IMR-90 (cell line): ENCODE data around the gene RTEL1. TPM values are rescaled to one million over a fixed set of nuclear protein-coding genes. Genes with fewer than 3 reads are reported as not detected.

Experiments
- ATAC-seq: fragments of 200-7000 bp; cut with Tn5 transposase; 2 replicates; pipeline ENCODE4 v1.9.1; 2020; ENCODE audit warnings: low read depth, mild to moderate bottlenecking, moderate library complexity
- BruUV-seq: library from RNA; stranded (reverse); fragments of 400-500 nt; replicated peaks from 2 replicates; lab custom pipeline; 2021; lab: Mats Ljungman, UMichigan
- CTCF ChIA-PET: fragments of 300-600 bp; formaldehyde crosslinking; extraction: SDS; loops from one replicate; lab custom pipeline; 2021; ENCODE audit warnings: antibody characterized with exemption; lab: Yijun Ruan, JAX
- POLR2A ChIA-PET: fragments of 300-600 bp; sonication (Branson Sonifier 250); formaldehyde crosslinking; loops from one replicate; lab custom pipeline; 2022; ENCODE audit warnings: antibody characterized with exemption; ENCODE audit not compliant: unreplicated experiment; lab: Charles Lee
- DNase-seq: peaks from one replicate; pipeline ENCODE4 v3.0.0; 2013
- H2AFZ ChIP-seq: replicated peaks from 2 replicates; pipeline ENCODE3; 2013; ENCODE audit warnings: low read length, mild to moderate bottlenecking; ENCODE audit not compliant: poor library complexity
- H2AK5ac ChIP-seq: 2 replicates; pipeline ENCODE4 v1.6.1; 2013; ENCODE audit warnings: low read depth, low read length, inconsistent platforms
- H2AK9ac ChIP-seq: replicated peaks from 2 replicates; pipeline ENCODE3; 2013; ENCODE audit warnings: mild to moderate bottlenecking, low read depth, low read length, moderate library complexity; ENCODE audit not compliant: poor library complexity
- H2BK120ac ChIP-seq: 2 replicates; pipeline ENCODE4 v1.6.1; 2013; ENCODE audit warnings: low read depth, low read length, inconsistent platforms
- H2BK15ac ChIP-seq: 3 replicates; pipeline ENCODE4 v1.6.1; 2013; ENCODE audit warnings: low read depth, low read length, inconsistent platforms
- H2BK20ac ChIP-seq: 2 replicates; pipeline ENCODE4 v1.6.1; 2013; ENCODE audit warnings: low read depth, mild to moderate bottlenecking, inconsistent platforms, low read length, moderate library complexity
- H2BK5ac ChIP-seq: 2 replicates; pipeline ENCODE4 v1.6.1; 2013; ENCODE audit warnings: mild to moderate bottlenecking, low read depth, low read length, inconsistent platforms; ENCODE audit not compliant: poor library complexity, severe bottlenecking
- H3K14ac ChIP-seq: replicated peaks from 2 replicates; pipeline ENCODE4 v1.6.1; 2013; ENCODE audit warnings: low read depth, low read length, inconsistent platforms
- H3K18ac ChIP-seq: 2 replicates; pipeline ENCODE4 v1.6.1; 2013; ENCODE audit warnings: low read depth, low read length, control low read depth
- H3K23ac ChIP-seq: 2 replicates; pipeline ENCODE4 v1.6.1; 2013; ENCODE audit warnings: low read depth, low read length, inconsistent platforms
- H3K27ac ChIP-seq: 2 replicates; pipeline ENCODE4 v1.5.1; 2013; ENCODE audit warnings: mild to moderate bottlenecking, control low read depth, low read length; ENCODE audit not compliant: insufficient read depth
- H3K27me3 ChIP-seq: 2 replicates; pipeline ENCODE4 v1.6.1; 2013; ENCODE audit warnings: low read length; ENCODE audit not compliant: control insufficient read depth, insufficient read depth
- H3K36me3 ChIP-seq: 2 replicates; pipeline ENCODE4 v1.6.1; 2013; ENCODE audit warnings: low read length, mixed read lengths; ENCODE audit not compliant: control insufficient read depth, insufficient read depth
- H3K4ac ChIP-seq: 2 replicates; pipeline ENCODE4 v1.6.1; 2013; ENCODE audit warnings: low read depth, low read length, inconsistent platforms
- H3K4me1 ChIP-seq: 2 replicates; pipeline ENCODE4 v1.6.1; 2013; ENCODE audit warnings: low read length, mixed read lengths; ENCODE audit not compliant: control insufficient read depth, insufficient read depth
- H3K4me2 ChIP-seq: 2 replicates; pipeline ENCODE4 v1.6.1; 2013; ENCODE audit warnings: low read depth, mild to moderate bottlenecking, control low read depth, low read length, moderate library complexity
- H3K4me3 ChIP-seq: 2 replicates; pipeline ENCODE4 v1.5.1; 2013; ENCODE audit warnings: low read depth, mild to moderate bottlenecking, control low read depth, low read length, moderate library complexity; ENCODE audit not compliant: insufficient read depth
- H3K56ac ChIP-seq: 2 replicates; pipeline ENCODE4 v1.6.1; 2013; ENCODE audit warnings: low read length, inconsistent platforms; ENCODE audit not compliant: insufficient read depth; ENCODE audit errors: extremely low read depth
- H3K79me1 ChIP-seq, 2 experiments: 2 replicates each; pipeline ENCODE4 v1.6.1; 2013; ENCODE audit warnings: low read length in 2 of 2, inconsistent platforms in 1 of 2, low read depth in 1 of 2
- H3K9ac ChIP-seq: 2 replicates; pipeline ENCODE4 v1.6.1; 2013; ENCODE audit warnings: low read depth, low read length, control low read depth
- H3K9me1 ChIP-seq: 2 replicates; pipeline ENCODE4 v1.6.1; 2013; ENCODE audit warnings: low read length, inconsistent platforms; ENCODE audit not compliant: insufficient read depth
- H3K9me3 ChIP-seq: 2 replicates; pipeline ENCODE4 v1.6.1; 2013; ENCODE audit warnings: low read length; ENCODE audit not compliant: control insufficient read depth, insufficient read depth
- H4K20me1 ChIP-seq: 2 replicates; pipeline ENCODE4 v1.6.1; 2013; ENCODE audit warnings: low read length, inconsistent platforms; ENCODE audit not compliant: insufficient read depth
- H4K5ac ChIP-seq: 2 replicates; pipeline ENCODE4 v1.6.1; 2013; ENCODE audit warnings: mild to moderate bottlenecking, low read depth, low read length, control low read depth
- H4K8ac ChIP-seq, 2 experiments: 2 replicates each; pipeline ENCODE4 v1.6.1; 2013; ENCODE audit warnings: low read depth in 2 of 2, low read length in 2 of 2, control low read depth in 1 of 2, inconsistent platforms in 1 of 2
- H4K91ac ChIP-seq: 2 replicates; pipeline ENCODE4 v1.6.1; 2013; ENCODE audit warnings: low read depth, low read length, inconsistent platforms; ENCODE audit not compliant: insufficient read depth
- CEBPB ChIP-seq: IDR thresholded peaks from 2 replicates; pipeline ENCODE4 v1.6.1; 2012; ENCODE audit warnings: low read depth, low read length, improper control_type of control experiment
- RAD21 ChIP-seq: IDR thresholded peaks from 2 replicates; pipeline ENCODE4 v1.6.1; 2012; ENCODE audit warnings: low read length, improper control_type of control experiment
- RFX5 ChIP-seq: IDR thresholded peaks from 2 replicates; pipeline ENCODE4 v1.8.0; 2012; ENCODE audit warnings: low read depth, mild to moderate bottlenecking, low read length, moderate library complexity
- WGBS, 2 experiments: methylation state at CpG; one replicate each; pipeline versions ENCODE4 v1.1.5 to v1.1.7; 2013; ENCODE audit warnings: missing lambda C conversion rate in 2 of 2; ENCODE audit not compliant: insufficient read length in 1 of 2; ENCODE audit errors: extremely low coverage in 2 of 2; 5-methylcytosine and 5-hydroxymethylcytosine counted together
- dilution Hi-C: fragments of 300-500 bp; cut with HindIII; formaldehyde crosslinking; loops from one replicate; pipeline ENCODE4 v1.14.3; 2018; ENCODE audit warnings: low sequenced_read_pairs; ENCODE audit not compliant: unreplicated experiment
- in situ Hi-C: fragments of 300-500 bp; cut with MboI; formaldehyde crosslinking; loops from 3 replicates; pipeline ENCODE4 v1.14.3; 2019; ENCODE audit warnings: low sequenced_read_pairs, inconsistent platforms, mixed read lengths
- intact Hi-C: fragments of 100-400 bp; cut with micrococcal nuclease; formaldehyde crosslinking; loops from 2 replicates; pipeline ENCODE4 v1.10.0; 2022
- polyA plus RNA-seq, 3 experiments: library from polyadenylated mRNA; depleted of rRNA; stranded (reverse); fragments of >200 nt; gene quantifications; 2 replicates each; pipeline ENCODE4 v1.2.3, GENCODE V29; 2012; ENCODE audit warnings: low replicate concordance in 1 of 3
- total RNA-seq: library from RNA; depleted of rRNA; stranded (reverse); fragments of >200 nt; gene quantifications from 2 replicates; pipeline ENCODE4 v1.2.3, GENCODE V29; 2012

RTEL1 gene
- total and polyA plus RNA-seq, 2 of the 4 experiments (the other 2 are of a cell fraction): 14.7 to 18.8 TPM

- ChIA-PET CTCF (no interaction called here), POLR2A (no interaction called here)
- Histone ChIP-seq H3K4ac (no peak overlapping the region), H2BK15ac (no peak overlapping the region), H4K8ac (peak overlapping the region in 1 of 2 experiments; percentile 91; a peak in 1 of 4 replicates), H3K18ac (no peak overlapping the region), H4K5ac (no peak overlapping the region), H4K20me1 (no peaks in the 10 kb centered on the region), H3K9me1 (no peaks in the 10 kb centered on the region), H3K27ac (no peak overlapping the region; the same call in 1 of the 2 replicates), H3K79me1 (peaks cover 17 to 66% of the 10 kb centered on the region in 2 experiments; a peak in 3 of 4 replicates), H2AK5ac (peak overlapping the region; percentile 78), H3K14ac (no peak overlapping the region), H3K9ac (no peak overlapping the region), H2BK20ac (no peak overlapping the region), H2AK9ac (peak overlapping the region; percentile 23), H3K4me1 (peaks cover 22% of the 10 kb centered on the region), H3K56ac (0 out of 2 replicates have a peak overlapping the region, but pooled peaks have one; percentile 22), H2AFZ (no peak overlapping the region), H3K23ac (no peak overlapping the region), H3K4me2 (no peak overlapping the region), H3K36me3 (peaks cover 22% of the 10 kb centered on the region), H3K9me3 (no peaks in the 10 kb centered on the region), H2BK5ac (peak overlapping the region; percentile 98), H3K4me3 (no peak overlapping the region), H2BK120ac (peak overlapping the region; percentile 65; the same call in 1 of the 2 replicates), H4K91ac (no peak overlapping the region), H3K27me3 (no peaks in the 10 kb centered on the region)
- TF ChIP-seq RAD21 (no peak), CEBPB (no peak), RFX5 (no peak)
- ATAC-seq (no peak), DNase-seq (no peak)
- WGBS, 2 experiments: 90% methylated on average over 11 of the region's 43 CpGs; no CpG with 5 or more reads in 1 of the 2 experiments
- intact Hi-C loops: no loop called here
- in situ Hi-C loops: loop anchor here (10.0 kb wide), 1 partner anchor 164 kb away; the partner anchor contains the start of genes ABHD16B and TPD52L2
- BruUV-seq: no TSS peak
- dilution Hi-C loops: no loop called here
Measured at GRCh38 chr20:63700199-63701050, 42.3 kb downstream of the RTEL1 start.
